Hepatocyte (in vitro differentiated cells): Measurements from ENCODE around the gene PID1.

ENCODE experiments used
- EZH2 ChIP-seq: fragments of 200-600 bp; sonication (generic); IDR thresholded peaks from 2 replicates; pipeline ENCODE4 v1.6.1; 2016; ENCODE audit warnings: antibody characterized with exemption, mild to moderate bottlenecking, borderline replicate concordance
- EZH2phosphoT487 ChIP-seq: fragments of 200-600 bp; sonication (generic); IDR thresholded peaks from one replicate; pipeline ENCODE4 v1.6.1; 2018; ENCODE audit warnings: antibody characterized with exemption, mild to moderate bottlenecking, low read depth, moderate library complexity; ENCODE audit not compliant: unreplicated experiment, severe bottlenecking
- TF ChIP-seq, protein P1 (sequence below): fragments of 200-600 bp; sonication (generic); IDR thresholded peaks from 2 replicates; pipeline ENCODE4 v1.5.1; 2016; ENCODE audit warnings: antibody characterized with exemption, mild to moderate bottlenecking; ENCODE audit not compliant: poor library complexity

DNA sequence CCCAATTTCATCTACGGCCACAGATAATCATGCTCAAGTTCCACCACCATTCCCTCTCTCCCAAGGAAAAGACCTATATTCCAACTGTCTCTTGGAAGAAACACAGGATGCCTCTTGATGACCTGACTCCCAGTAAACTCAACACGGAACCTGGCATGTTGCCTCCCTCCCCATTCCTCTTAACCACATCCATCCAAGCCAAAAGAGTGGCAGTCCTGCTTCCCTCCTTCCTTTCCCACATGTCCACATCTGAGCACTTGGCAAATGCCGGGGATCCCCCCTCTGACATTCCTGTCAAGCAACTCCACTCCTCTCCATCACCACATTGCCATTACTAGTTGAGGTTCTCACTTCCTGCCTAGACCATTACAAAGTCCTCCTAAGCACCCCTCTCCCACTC, 49.4 kb downstream of the PID1 start:
- TF ChIP-seq, protein P1, sequence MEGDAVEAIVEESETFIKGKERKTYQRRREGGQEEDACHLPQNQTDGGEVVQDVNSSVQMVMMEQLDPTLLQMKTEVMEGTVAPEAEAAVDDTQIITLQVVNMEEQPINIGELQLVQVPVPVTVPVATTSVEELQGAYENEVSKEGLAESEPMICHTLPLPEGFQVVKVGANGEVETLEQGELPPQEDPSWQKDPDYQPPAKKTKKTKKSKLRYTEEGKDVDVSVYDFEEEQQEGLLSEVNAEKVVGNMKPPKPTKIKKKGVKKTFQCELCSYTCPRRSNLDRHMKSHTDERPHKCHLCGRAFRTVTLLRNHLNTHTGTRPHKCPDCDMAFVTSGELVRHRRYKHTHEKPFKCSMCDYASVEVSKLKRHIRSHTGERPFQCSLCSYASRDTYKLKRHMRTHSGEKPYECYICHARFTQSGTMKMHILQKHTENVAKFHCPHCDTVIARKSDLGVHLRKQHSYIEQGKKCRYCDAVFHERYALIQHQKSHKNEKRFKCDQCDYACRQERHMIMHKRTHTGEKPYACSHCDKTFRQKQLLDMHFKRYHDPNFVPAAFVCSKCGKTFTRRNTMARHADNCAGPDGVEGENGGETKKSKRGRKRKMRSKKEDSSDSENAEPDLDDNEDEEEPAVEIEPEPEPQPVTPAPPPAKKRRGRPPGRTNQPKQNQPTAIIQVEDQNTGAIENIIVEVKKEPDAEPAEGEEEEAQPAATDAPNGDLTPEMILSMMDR, result no peak
- TF ChIP-seq EZH2phosphoT487, result no peak
- no peak for TF ChIP-seq EZH2
